Fibroblast of lung (primary cell): ENCODE results near the gene WFDC2.

Experiments used
- CTCF ChIP-seq, 2 donors: IDR thresholded peaks in 1 of 2; conservative IDR thresholded peaks in 1 of 2; 1 replicate in 1 of 2; 2 replicates in 1 of 2; pipeline ENCODE4 v1.5.1; 2011 to 2012; ENCODE audit warnings: low read length in 2 of 2, control low read depth in 1 of 2, inconsistent platforms in 1 of 2, low read depth in 1 of 2, mild to moderate bottlenecking in 1 of 2
- EZH2 ChIP-seq: IDR thresholded peaks from 2 replicates; pipeline ENCODE4 v1.5.1; 2012; ENCODE audit warnings: low read length, control low read depth, mild to moderate bottlenecking; ENCODE audit errors: missing control alignments

DNA sequence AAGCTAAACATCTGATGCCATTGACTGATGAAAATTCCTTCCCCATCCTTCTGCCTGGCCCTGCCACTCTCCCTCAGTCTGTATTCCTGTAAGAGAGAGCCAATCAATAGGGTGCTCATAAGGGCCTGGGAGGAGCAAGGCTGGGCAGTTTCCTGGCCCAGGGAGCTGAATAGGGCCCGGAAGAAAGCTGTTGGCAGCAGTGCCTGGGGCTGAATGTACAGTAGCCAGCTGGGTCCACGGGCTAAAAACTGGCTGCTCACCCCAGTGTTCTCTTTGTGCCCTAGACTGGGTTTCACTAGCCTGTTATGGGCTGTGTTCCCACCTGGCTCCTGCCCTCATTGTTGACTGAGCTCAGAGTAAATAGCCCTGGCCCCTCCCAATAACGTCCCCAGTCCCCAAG is 1.7 kb upstream of the WFDC2 start:
- TF ChIP-seq CTCF (conservative IDR thresholded peaks at IDR 0.05 in 1 of 2, IDR thresholded peaks at IDR 0.05 in 1 of 2; ENCODE audit: low read depth in 1 of 2, low read length in 2 of 2): no peak
- TF ChIP-seq EZH2: no peak
